Aorta (tissue), 5 donors: ENCODE measurements around the gene DNASE2B. TPM values are rescaled to one million over a fixed set of nuclear protein-coding genes. Genes with fewer than 3 reads are reported as not detected.

Source experiments
- ATAC-seq: fragments of 200-7000 bp; cut with Tn5 transposase; one replicate; pipeline ENCODE4 v1.9.1; 2022; ENCODE audit warnings: moderate library complexity; ENCODE audit not compliant: low FRiP score
- DNase-seq, 2 donors: peaks; one replicate each; pipeline ENCODE4 v3.0.0-alpha.2; 2020
- H3K27ac ChIP-seq, 2 donors: one replicate each; pipeline ENCODE4 v1.5.1; 2013; ENCODE audit warnings: low read length in 2 of 2, mild to moderate bottlenecking in 2 of 2, moderate library complexity in 2 of 2, control low read depth in 1 of 2, inconsistent platforms in 1 of 2, low read depth in 1 of 2
- H3K27me3 ChIP-seq, 2 donors: one replicate each; pipeline ENCODE4 v1.6.1; 2013; ENCODE audit warnings: control low read depth in 1 of 2, low read length in 1 of 2, mild to moderate bottlenecking in 1 of 2, moderate library complexity in 1 of 2; ENCODE audit not compliant: insufficient read depth in 2 of 2, control insufficient read depth in 1 of 2
- H3K36me3 ChIP-seq, 2 donors: one replicate each; pipeline ENCODE4 v1.6.1; 2013; ENCODE audit warnings: control low read depth in 1 of 2, low read length in 1 of 2, mild to moderate bottlenecking in 1 of 2; ENCODE audit not compliant: insufficient read depth in 2 of 2, control insufficient read depth in 1 of 2
- H3K4me1 ChIP-seq, 2 donors: one replicate each; pipeline ENCODE4 v1.6.1; 2013; ENCODE audit warnings: low read length in 2 of 2, control low read depth in 1 of 2, mild to moderate bottlenecking in 1 of 2, moderate library complexity in 1 of 2; ENCODE audit not compliant: insufficient read depth in 2 of 2, control insufficient read depth in 1 of 2
- H3K4me3 ChIP-seq, 2 donors: one replicate each; pipeline ENCODE4 v1.5.1; 2013; ENCODE audit warnings: low read length in 2 of 2, control low read depth in 1 of 2, mild to moderate bottlenecking in 1 of 2
- H3K9me3 ChIP-seq: one replicate; pipeline ENCODE4 v1.6.1; 2013; ENCODE audit warnings: mild to moderate bottlenecking, low read length; ENCODE audit not compliant: control insufficient read depth
- WGBS, 2 donors: extraction: QIAGEN DNeasy Blood & Tissue Kit; methylation state at CpG; one replicate each; pipeline ENCODE4 v1.1.7; 2013; 5-methylcytosine and 5-hydroxymethylcytosine counted together
- intact Hi-C, 2 donors: fragments of 100-400 bp; cut with DNase I; formaldehyde crosslinking; loops; one replicate each; pipeline versions ENCODE4 v1.14.2 to v1.15.0; 2022
- long read RNA-seq, 2 donors: library from polyadenylated mRNA; unstranded; transcript quantifications; one replicate each; pipeline ENCODE4 v2.0.0, GENCODE V29; 2020 to 2021
- polyA plus RNA-seq, 2 donors: library from polyadenylated mRNA; stranded (reverse); fragments of 200-250 nt; gene quantifications; one replicate each; pipeline ENCODE4 v1.2.3, GENCODE V29; 2013
- total RNA-seq, 2 donors: library from RNA; stranded (reverse); fragmentation: NEBNext Ultra II Directional; extraction: Animal tissue kit (Norgen Biotek cat#: 25700); gene quantifications; one replicate each; pipeline ENCODE4 v1.2.1, GENCODE V29; 2021
- donor health status: healthy with polysubstance abuse.
- donor health status: Bipolar disorder and iron deficiency.
- donor health status: DM: no; HTN: no; CAD: no.
- donor health status: DM: no; HTN: no; CAD: no.
- donor health status: DM: yes; HTN: yes; CAD: no.

DNASE2B gene
- total RNA-seq (not detected), polyA plus RNA-seq (1 to 10 TPM in 1 of 2 donors, not detected in 1; 1.0 TPM)
- long read RNA-seq, donor 1, result 0 reads
- long read RNA-seq, donor 2, result 0 reads

- intact Hi-C loops, result no loop called here
- ATAC-seq, result no peak
- H3K9me3 ChIP-seq, result no peaks in the 10 kb centered on the region
Measured at GRCh38 chr1:84398175-84399155, at the start of gene DNASE2B. Gene DNASE2B, plus strand, starts transcription at chr1:84398484. Its CDS starts 81 bp downstream, at chr1:84398565.

DNA sequence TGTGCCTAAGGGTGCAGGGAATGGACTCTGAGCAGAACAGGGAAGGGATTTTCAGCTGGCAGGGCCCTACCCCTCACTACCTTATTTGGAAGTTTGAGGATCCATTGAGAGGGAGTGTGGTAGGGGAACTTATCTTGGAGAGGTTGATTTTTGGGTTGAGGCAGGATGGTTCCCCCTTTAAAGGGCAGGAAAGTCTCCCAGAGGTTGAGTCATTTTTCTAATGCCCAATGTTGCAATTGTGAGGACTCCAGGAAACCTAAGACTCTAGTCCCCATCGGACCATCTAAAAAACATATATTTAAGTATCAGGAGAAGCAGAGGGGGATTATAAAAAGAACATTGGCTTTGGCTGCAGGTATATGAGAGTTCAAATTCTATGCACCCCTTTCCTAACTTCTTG lies 49.5 kb upstream of the DNASE2B start:
- WGBS, 2 donors, result 85 to 89% methylated on average over 1 of the region's 1 CpG
- Histone ChIP-seq H3K4me1 (no peaks in the 10 kb centered on the region), H3K27me3 (no peaks in the 10 kb centered on the region), H3K36me3 (no peaks in the 10 kb centered on the region), H3K27ac (no peak overlapping the region), H3K4me3 (no peak overlapping the region), H3K9me3 (no peaks in the 10 kb centered on the region)
- DNase-seq (no peak), ATAC-seq (no peak)
- intact Hi-C loops, result no loop called here

More at GRCh38 chr1:84398175-84399155, at the start of gene DNASE2B:
- WGBS, 2 donors, result 83 to 84% methylated on average over 11 of the region's 11 CpGs
- Histone ChIP-seq H3K4me1 (no peaks in the 10 kb centered on the region), H3K27ac (no peak within 1 kb of the TSS), H3K27me3 (no peaks in the 10 kb centered on the region), H3K4me3 (no peak within 1 kb of the TSS), H3K36me3 (no peaks in the 10 kb centered on the region)
- no peak for DNase-seq

- H3K4me1 ChIP-seq, result no peaks in the 10 kb centered on the region
- DNase-seq (no peak), ATAC-seq (no peak)
- no peaks in the 10 kb centered on the region for H3K36me3 ChIP-seq
- no peaks in the 10 kb centered on the region for H3K27me3 ChIP-seq
- H3K27ac ChIP-seq, result no peak overlapping the region
- intact Hi-C loops, result no loop called here
- no peak overlapping the region for H3K4me3 ChIP-seq
- no peaks in the 10 kb centered on the region for H3K9me3 ChIP-seq
- WGBS, 2 donors, result 63 to 65% methylated on average over 3 of the region's 3 CpGs
Measured at GRCh38 chr1:84350104-84350503, 48.2 kb upstream of the DNASE2B start.

- DNase-seq, result no peak
- H3K36me3 ChIP-seq, result no peaks in the 10 kb centered on the region
- no peak overlapping the region for H3K4me3 ChIP-seq
- no peaks in the 10 kb centered on the region for H3K27me3 ChIP-seq
- intact Hi-C loops, result no loop called here
- no peak overlapping the region for H3K27ac ChIP-seq
- no peaks in the 10 kb centered on the region for H3K9me3 ChIP-seq
- no peaks in the 10 kb centered on the region for H3K4me1 ChIP-seq
- ATAC-seq, result no peak
- WGBS, 2 donors, result 83 to 88% methylated on average over 3 of the region's 3 CpGs
Measured at GRCh38 chr1:84350550-84350949, 47.7 kb upstream of the DNASE2B start.

DNA sequence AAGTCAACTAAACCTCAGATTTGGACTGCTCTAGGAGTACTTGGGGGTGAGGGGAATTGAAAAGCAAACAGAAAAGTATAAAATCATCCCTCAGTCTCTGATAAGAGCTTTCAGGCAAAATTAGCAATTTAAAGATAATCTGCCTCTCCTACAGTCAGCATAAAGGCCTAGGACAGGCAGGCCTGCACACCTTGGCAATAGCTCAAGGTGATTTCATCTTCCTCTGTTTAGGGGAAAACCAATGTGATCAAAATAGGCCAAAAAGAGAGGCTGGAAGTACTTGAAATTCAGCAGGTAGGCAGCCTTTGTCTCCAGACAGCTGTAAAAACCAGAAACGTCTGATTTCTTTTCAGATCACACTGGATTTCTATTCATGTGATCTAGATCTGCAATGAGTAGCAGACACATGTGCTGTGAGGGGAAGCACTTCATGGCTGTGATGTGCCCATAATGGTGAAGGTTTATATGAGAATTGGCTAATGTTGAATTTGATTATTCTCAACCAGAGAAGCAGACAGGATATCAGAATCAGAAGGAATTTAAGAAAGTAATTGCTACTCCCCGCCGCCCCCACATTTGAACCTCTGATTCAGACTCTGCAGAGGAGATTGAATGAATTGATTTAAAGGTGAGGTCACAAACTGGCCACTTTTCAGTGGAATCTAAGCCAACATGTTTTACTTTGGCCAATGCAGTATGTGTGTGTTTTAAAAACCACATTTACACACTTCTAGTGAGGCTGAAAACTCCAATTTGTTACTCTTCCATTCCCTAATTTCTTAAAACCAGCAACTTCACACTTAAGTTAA lies 45.8 kb upstream of the DNASE2B start:
- intact Hi-C loops, result no loop called here
- 77 to 84% methylated on average over 3 of the region's 3 CpGs for WGBS, 2 donors
- DNase-seq (no peak), ATAC-seq (no peak)
- Histone ChIP-seq H3K9me3 (no peaks in the 10 kb centered on the region), H3K4me1 (no peaks in the 10 kb centered on the region), H3K4me3 (no peak overlapping the region), H3K36me3 (no peaks in the 10 kb centered on the region), H3K27me3 (no peaks in the 10 kb centered on the region), H3K27ac (no peak overlapping the region)

DNA sequence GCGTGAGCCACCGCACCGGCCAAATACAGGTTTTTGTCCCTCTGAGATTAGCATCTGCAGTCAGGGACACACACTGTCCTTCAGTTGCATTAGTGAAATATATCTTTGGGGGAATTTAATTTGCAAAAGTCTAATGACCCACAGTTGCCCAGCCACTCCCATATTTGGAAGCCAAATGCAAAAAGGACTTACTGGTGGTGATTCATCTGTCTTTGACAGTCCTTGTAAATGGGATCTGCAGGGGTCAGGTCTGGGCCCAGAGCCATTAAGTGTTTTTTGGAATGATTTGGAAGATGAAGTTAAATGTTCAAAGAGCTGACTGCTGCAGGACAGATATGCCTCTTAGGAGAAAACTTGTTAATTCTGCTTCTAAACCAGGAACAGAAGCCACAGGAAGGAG lies 44.6 kb upstream of the DNASE2B start:
- H3K27ac ChIP-seq, result no peak overlapping the region
- WGBS, 2 donors, result 98% methylated on average over 3 of the region's 3 CpGs

DNA sequence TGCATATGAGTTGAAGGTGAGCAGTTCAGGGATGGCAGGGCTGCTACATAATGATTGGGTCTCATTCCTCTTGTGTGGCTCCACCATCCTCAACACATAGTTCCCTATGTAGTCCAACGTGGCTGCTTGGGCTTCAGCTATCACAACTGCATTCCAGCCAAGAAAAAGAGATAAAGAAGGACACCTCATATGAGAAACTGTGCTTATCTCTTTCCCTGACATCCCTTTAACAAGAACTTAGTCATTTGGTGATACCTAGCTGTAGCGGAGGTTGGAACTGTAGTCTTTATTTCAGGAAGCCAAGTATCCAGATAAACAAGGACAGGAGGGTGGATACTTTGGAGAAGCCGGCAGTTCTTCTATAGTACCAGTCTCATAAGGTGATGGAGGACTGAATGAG lies 42.7 kb upstream of the DNASE2B start:
- H3K27me3 ChIP-seq, result no peaks in the 10 kb centered on the region
- DNase-seq (no peak), ATAC-seq (no peak)
- no peak overlapping the region for H3K4me3 ChIP-seq
- intact Hi-C loops, result no loop called here
- H3K9me3 ChIP-seq, result peaks cover 2% of the 10 kb centered on the region
- no peaks in the 10 kb centered on the region for H3K36me3 ChIP-seq
- WGBS, 2 donors, result 76 to 82% methylated on average over 3 of the region's 3 CpGs
- no peak overlapping the region for H3K27ac ChIP-seq
- H3K4me1 ChIP-seq, result no peaks in the 10 kb centered on the region

More for the DNA sequence above, 44.6 kb upstream of the DNASE2B start:
- H3K4me3 ChIP-seq, result no peak overlapping the region
- intact Hi-C loops, result no loop called here
- DNase-seq (no peak), ATAC-seq (no peak)
- no peaks in the 10 kb centered on the region for H3K4me1 ChIP-seq
- H3K36me3 ChIP-seq, result no peaks in the 10 kb centered on the region
- no peaks in the 10 kb centered on the region for H3K27me3 ChIP-seq
- peaks cover 2% of the 10 kb centered on the region for H3K9me3 ChIP-seq

- H3K4me3 ChIP-seq, result no peak overlapping the region
- peaks cover 2% of the 10 kb centered on the region for H3K9me3 ChIP-seq
- H3K27me3 ChIP-seq, result no peaks in the 10 kb centered on the region
- ATAC-seq (no peak), DNase-seq (no peak)
- H3K36me3 ChIP-seq, result no peaks in the 10 kb centered on the region
- H3K4me1 ChIP-seq, result no peaks in the 10 kb centered on the region
- intact Hi-C loops, result no loop called here
- WGBS, 2 donors, result 69 to 84% methylated on average over 1 of the region's 1 CpG
- H3K27ac ChIP-seq, result no peak overlapping the region
Measured at GRCh38 chr1:84356881-84357280, 41.4 kb upstream of the DNASE2B start.
